Measurements from ENCODE around the gene TRPM1. TPM values are rescaled to one million over a fixed set of nuclear protein-coding genes. Genes with fewer than 3 reads are reported as not detected.

Gene TRPM1
- total RNA-seq, 1 donor from 2014 or later = not detected

DNA sequence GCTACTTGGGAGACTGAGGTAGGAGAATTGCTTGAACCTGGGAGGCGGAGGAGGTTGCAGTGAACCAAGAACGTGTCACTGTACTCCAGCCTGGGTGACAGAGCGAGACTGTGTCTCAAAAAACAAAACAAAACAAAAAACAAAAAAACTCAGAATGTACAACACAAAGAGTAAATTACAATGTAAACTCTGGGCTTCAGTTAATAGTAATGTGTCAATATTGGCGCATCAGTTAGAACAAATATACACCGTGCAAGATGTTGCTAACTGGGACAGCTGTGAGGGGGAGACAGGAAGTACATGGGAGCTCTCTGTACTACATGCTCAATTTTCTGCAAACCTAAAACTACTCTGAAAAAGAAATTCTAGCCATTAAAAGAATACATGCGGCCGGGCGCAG lies 23.5 kb upstream of the TRPM1 start:
- peaks cover 3% of the 10 kb centered on the region for H3K36me3 Mint-ChIP-seq (ENCODE audit: low read depth)
- ATAC-seq (ENCODE audit: low read depth) = no peak
- TF ChIP-seq, protein P1, sequence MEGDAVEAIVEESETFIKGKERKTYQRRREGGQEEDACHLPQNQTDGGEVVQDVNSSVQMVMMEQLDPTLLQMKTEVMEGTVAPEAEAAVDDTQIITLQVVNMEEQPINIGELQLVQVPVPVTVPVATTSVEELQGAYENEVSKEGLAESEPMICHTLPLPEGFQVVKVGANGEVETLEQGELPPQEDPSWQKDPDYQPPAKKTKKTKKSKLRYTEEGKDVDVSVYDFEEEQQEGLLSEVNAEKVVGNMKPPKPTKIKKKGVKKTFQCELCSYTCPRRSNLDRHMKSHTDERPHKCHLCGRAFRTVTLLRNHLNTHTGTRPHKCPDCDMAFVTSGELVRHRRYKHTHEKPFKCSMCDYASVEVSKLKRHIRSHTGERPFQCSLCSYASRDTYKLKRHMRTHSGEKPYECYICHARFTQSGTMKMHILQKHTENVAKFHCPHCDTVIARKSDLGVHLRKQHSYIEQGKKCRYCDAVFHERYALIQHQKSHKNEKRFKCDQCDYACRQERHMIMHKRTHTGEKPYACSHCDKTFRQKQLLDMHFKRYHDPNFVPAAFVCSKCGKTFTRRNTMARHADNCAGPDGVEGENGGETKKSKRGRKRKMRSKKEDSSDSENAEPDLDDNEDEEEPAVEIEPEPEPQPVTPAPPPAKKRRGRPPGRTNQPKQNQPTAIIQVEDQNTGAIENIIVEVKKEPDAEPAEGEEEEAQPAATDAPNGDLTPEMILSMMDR (IDR thresholded peaks at IDR 0.05) = no peak
- no peak for DNase-seq
- H3K27me3 Mint-ChIP-seq = no peaks in the 10 kb centered on the region
- intact Hi-C loops (cut with micrococcal nuclease) = loop anchor here (5.0 kb wide), 1 partner anchor 183 kb away; no protein-coding TSS in a partner anchor
- H3K27ac Mint-ChIP-seq = no peak overlapping the region
- no peak overlapping the region for H3K4me3 Mint-ChIP-seq
- H3K9me3 Mint-ChIP-seq = peaks cover 20% of the 10 kb centered on the region
- POLR2A ChIA-PET = no interaction called here
- peaks cover 10% of the 10 kb centered on the region for H3K4me1 Mint-ChIP-seq
- CTCF ChIA-PET = no interaction called here

DNA sequence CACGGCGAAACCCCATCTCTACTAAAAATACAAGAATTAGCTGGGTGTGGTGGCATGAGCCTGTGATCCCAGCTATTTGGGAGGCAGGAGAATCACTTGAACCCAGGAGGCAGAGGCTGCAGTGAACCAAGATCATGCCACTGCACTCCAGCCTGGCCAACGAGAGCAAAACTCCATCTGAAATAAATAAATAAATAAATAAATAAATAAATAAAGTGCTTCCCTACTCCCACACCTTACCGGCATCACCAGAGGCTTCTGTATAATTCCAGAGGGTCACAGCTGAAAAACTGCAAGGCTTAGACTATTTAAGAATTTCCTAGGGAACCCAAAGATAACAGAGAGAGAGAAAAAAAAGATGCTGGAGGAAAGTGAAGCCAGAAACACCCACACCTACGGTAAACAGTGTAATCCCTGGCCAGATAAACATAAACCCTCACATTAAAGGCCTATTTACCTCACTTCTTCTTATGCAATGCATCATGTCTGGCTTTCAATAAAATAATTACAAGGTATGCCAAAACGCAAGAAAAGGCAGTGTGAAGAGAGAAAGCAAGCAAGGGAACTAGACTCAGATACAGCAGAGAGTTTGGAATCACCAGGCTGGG lies 15.0 kb upstream of the TRPM1 start:
- POLR2A ChIA-PET = no interaction called here
- Mint-ChIP-seq H3K4me3 (no peak overlapping the region), H3K27ac (no peak overlapping the region), H3K36me3 (ENCODE audit: low read depth) (no peaks in the 10 kb centered on the region), H3K9me3 (peaks cover 19% of the 10 kb centered on the region), H3K4me1 (no peaks in the 10 kb centered on the region), H3K27me3 (peaks cover 7% of the 10 kb centered on the region)
- CTCF ChIA-PET = no interaction called here
- intact Hi-C loops (cut with micrococcal nuclease) = no loop called here
- TF ChIP-seq, protein P1 (IDR thresholded peaks at IDR 0.05) = no peak
- DNase-seq (no peak), ATAC-seq (ENCODE audit: low read depth) (no peak)

DNA sequence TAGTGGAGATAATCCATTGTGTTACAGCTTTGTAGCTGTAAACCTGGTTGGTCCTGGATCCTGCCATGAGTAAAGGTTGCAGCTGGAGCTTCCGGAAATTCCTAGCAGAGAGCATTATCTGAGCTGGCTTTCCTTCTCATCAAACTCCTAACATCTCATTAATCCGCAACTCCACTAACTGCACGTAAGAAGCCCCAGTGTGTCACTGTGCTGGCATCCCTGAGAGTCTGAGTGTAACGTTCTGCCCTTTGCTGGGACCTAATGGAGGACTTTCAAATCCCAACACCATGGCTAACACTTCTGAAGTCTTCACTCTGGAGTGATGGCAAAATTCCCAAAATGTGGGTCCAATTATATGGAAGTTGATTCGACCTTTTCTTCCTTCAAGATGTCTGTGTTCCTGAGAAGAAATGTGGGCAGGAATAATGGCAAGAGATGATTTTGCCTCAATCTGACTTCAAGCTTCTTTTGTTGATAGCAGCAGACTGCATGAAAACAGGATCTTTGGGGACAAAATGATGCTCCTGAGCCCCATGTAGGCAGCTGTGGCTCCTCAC lies 9.6 kb upstream of the TRPM1 start:
- H3K27ac Mint-ChIP-seq = no peak overlapping the region
- peaks cover 14% of the 10 kb centered on the region for H3K9me3 Mint-ChIP-seq
- peaks cover 7% of the 10 kb centered on the region for H3K27me3 Mint-ChIP-seq
- CTCF ChIA-PET = no interaction called here
- ATAC-seq (ENCODE audit: low read depth) (no peak), DNase-seq (no peak)
- POLR2A ChIA-PET = no interaction called here
- no peaks in the 10 kb centered on the region for H3K4me1 Mint-ChIP-seq
- H3K36me3 Mint-ChIP-seq (ENCODE audit: low read depth) = no peaks in the 10 kb centered on the region
- TF ChIP-seq, protein P1 (IDR thresholded peaks at IDR 0.05) = no peak
- no peak overlapping the region for H3K4me3 Mint-ChIP-seq
- intact Hi-C loops (cut with micrococcal nuclease) = no loop called here

DNA sequence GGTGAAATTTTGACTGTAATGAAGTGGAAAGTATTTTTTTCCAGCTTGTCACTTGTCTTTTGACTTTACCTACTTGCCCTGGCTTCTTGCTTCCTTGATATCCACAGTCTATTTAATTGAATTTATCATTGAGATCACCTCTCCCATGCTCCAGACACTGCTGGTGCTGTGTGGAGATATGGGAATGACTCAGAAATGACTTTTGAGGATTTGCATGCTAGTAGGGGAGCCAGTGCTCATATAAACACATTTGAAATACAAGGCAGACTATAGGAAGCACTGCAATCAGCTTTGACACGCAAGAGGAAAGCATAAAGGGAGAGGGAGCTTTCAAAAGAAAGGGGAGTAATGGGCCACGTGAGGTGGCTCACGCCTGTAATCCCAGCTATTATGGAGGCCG lies 7.3 kb upstream of the TRPM1 start:
- Mint-ChIP-seq H3K36me3 (ENCODE audit: low read depth) (no peaks in the 10 kb centered on the region), H3K4me1 (no peaks in the 10 kb centered on the region), H3K27me3 (peaks cover under 1% of the 10 kb centered on the region), H3K4me3 (no peak overlapping the region), H3K27ac (no peak overlapping the region), H3K9me3 (peaks cover 5% of the 10 kb centered on the region)
- DNase-seq (no peak), ATAC-seq (ENCODE audit: low read depth) (no peak)
- TF ChIP-seq, protein P1 (IDR thresholded peaks at IDR 0.05) = no peak
- POLR2A ChIA-PET = no interaction called here
- intact Hi-C loops (cut with micrococcal nuclease) = no loop called here
- CTCF ChIA-PET = interaction anchor here (0.9 kb wide), 1 partner anchor 21 kb away, joined by 3 read pairs; no protein-coding TSS in a partner anchor

DNA sequence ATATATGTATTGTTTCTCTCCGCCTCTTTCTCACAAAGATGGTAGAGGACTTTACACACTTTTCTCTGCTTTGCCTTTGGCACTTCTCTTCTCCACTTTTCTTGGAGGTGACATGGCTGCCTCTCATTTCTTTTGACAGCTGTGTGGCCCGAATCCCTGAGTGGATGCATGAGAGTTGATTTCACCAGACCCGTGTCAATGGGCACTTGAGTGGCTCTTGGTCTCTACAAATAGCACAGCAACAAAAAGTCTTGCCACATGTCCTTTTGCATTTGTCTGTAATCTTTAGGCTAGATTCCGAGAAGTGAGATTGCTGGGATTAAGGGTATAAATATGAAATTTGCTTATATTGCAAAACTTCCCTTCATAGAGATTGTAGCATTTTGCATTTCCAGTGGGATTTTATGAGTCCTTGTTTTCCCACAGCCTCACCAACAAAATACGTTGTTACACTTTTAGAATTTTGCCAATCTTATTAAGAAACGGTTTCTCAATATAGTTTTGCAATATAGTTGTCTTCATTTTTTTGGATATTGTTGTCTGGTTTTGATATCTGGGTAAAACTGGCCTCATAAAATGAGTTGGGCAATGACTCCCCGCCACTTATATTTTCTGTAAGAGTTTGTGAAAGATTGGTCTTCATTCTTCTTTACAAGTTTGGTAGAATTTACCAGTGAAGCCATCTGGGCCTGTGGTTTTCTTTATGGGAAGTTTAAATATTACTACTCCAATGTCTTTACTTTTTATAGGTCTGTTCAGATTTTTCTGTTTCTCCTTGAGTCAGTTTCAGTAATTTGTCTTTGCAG lies 5.2 kb upstream of the TRPM1 start:
- intact Hi-C loops (cut with micrococcal nuclease) = no loop called here
- H3K27me3 Mint-ChIP-seq = no peaks in the 10 kb centered on the region
- H3K4me1 Mint-ChIP-seq = no peaks in the 10 kb centered on the region
- no peaks in the 10 kb centered on the region for H3K36me3 Mint-ChIP-seq (ENCODE audit: low read depth)
- no peak for ATAC-seq (ENCODE audit: low read depth)
- no peak overlapping the region for H3K4me3 Mint-ChIP-seq
- no peak overlapping the region for H3K27ac Mint-ChIP-seq
- CTCF ChIA-PET = no interaction called here
- peaks cover 5% of the 10 kb centered on the region for H3K9me3 Mint-ChIP-seq
- POLR2A ChIA-PET = no interaction called here
- DNase-seq = no peak
- TF ChIP-seq, protein P1 (IDR thresholded peaks at IDR 0.05) = no peak
